OCI-LY3 (cell line): ENCODE measurements around the gene FADS1.

ENCODE experiments used
- CTCF ChIP-seq: fragments of 200-600, 300-600 bp; sonication (generic); IDR thresholded peaks from 2 replicates; pipeline ENCODE4 v1.5.1; 2014; ENCODE audit warnings: antibody characterized with exemption, low read length, low read depth
- EZH2phosphoT487 ChIP-seq: fragments of 200-600 bp; shearing (Covaris generic); IDR thresholded peaks from 2 replicates; pipeline ENCODE4 v1.6.1; 2018; ENCODE audit warnings: antibody characterized with exemption, mixed run types, low read depth

GRCh38 chr11:61853698-61854169, 36.9 kb upstream of the FADS1 start:
- TF ChIP-seq CTCF (no peak), EZH2phosphoT487 (no peak)
